GM15510 (cell line): ENCODE results near the gene PNPLA6.

ENCODE experiments used
- POLR2A ChIP-seq: IDR thresholded peaks from 3 replicates; pipeline ENCODE4 v1.6.1; 2011; ENCODE audit warnings: borderline replicate concordance; ENCODE audit not compliant: insufficient read length; ENCODE audit errors: extremely low read depth

PNPLA6 gene

GRCh38 chr19:7524523-7524922, 11.0 kb upstream of the PNPLA6 start:
- TF ChIP-seq POLR2A, result no peak

GRCh38 chr19:7524992-7525739, 10.4 kb upstream of the PNPLA6 start:
- no peak for TF ChIP-seq POLR2A

DNA sequence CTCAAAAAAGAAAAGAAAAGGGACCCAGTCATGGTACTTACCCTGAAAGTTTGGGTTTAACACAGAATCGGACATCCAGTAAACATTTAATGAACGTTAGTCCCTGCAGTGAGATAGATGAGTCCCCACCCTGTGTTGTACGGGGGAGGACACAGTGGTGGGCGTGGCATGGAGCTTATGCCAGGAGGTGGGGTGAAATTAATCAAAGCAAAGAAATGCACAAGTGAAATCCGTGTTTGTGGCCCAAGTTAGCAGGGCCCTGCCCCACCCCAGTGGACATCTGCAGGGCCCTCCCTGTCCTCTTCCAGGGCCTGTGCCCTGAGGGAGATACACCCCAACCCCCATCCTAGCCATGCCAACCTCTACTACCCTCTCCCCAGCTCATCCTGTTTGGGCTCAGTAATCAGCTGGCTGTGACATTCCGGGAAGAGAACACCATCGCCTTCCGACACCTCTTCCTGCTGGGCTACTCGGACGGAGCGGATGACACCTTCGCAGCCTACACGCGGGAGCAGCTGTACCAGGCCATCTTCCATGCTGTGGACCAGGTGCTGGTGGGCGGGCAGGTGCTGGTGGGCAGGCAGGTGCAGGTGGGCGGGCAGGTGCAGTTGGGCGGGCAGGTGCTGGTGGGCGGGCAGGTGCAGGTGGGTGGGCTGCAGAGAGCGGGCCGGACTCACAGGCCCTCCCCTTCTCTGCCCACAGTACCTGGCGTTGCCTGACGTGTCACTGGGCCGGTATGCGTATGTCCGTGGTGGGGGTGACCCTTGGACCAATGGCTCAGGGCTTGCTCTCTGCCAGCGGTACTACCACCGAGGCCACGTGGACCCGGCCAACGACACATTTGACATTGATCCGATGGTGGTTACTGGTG, 9.2 kb upstream of the PNPLA6 start:
- TF ChIP-seq POLR2A, result no peak

- TF ChIP-seq POLR2A, result no peak
These were observed 7.9 kb upstream of the PNPLA6 start for GRCh38 chr19:7527516-7528191.

DNA sequence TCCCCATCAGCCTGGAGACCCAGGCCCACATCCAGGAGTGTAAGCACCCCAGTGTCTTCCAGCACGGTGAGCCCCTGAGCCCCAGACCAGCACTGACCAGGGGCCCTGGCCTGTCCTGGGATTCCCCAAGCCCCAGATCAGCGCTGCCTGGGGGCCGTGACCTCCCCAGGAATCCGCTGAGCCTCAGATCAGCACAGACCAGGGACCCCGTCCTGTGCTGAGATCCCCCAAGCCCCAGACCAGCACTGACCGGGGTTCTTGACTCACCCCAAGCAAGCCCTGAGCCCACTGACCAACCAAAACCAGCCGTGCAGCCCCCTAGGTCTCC, 7.4 kb upstream of the PNPLA6 start:
- no peak for TF ChIP-seq POLR2A

GRCh38 chr19:7528522-7529245, 6.8 kb upstream of the PNPLA6 start:
- TF ChIP-seq POLR2A, result no peak

DNA sequence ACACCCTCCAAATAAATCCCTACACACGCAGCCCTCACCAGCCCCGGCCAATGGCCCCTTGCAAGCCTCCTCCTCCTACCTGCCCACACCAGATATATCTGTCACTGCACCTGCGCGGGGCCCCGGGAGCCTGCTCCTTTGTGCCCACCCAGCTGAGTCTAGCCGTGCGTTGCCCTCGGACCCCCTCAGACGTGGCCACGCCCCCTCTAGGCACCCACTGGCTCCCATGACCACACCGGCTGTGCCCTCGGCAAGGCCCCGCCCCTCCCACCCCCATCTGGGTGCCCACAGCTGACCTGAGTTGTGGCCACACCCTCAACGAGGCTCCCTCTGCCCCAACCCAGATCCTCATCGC, 6.3 kb upstream of the PNPLA6 start:
- no peak for TF ChIP-seq POLR2A

GRCh38 chr19:7529610-7530490, 5.7 kb upstream of the PNPLA6 start:
- no peak for TF ChIP-seq POLR2A

GRCh38 chr19:7533281-7533885, 2.1 kb upstream of the PNPLA6 start:
- TF ChIP-seq POLR2A, result no peak

- TF ChIP-seq POLR2A, result peak; percentile 29
These were observed 1.5 kb upstream of the PNPLA6 start for GRCh38 chr19:7533925-7534480.

GRCh38 chr19:7534531-7535046, 928 bp upstream of the PNPLA6 start:
- no peak for TF ChIP-seq POLR2A

GRCh38 chr19:7535998-7536695, 630 bp downstream of the PNPLA6 start:
- TF ChIP-seq POLR2A, result no peak
